IPS-NIHi11 (cell line): ENCODE data around the gene CNTNAP5.

ENCODE experiments used
- DNase-seq: peaks from one replicate; pipeline ENCODE4 v3.0.0; 2012; ENCODE audit warnings: mixed read lengths, low spot score

The CNTNAP5 gene

DNA sequence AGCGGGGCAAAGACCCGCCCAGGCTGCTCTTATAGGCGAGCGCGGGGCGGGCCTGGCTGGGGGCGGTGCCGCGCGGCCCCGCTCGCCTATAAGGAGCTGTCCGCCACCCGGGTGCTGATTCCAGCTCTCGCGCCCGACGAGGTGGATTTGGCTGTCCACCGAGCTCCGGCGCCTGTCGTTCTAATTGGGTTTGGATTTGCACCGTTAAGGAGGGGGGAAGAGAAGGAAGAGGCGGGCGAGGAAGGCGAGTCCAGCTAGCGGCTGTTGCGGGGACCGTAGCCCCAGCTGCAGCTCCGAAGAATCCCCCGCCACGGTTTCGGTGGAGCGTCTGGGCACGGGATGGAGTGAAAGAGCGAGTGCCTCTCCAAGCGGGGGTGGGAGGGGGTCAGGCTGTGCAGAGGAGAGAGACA lies at the start of gene CNTNAP5:
TSS of gene CNTNAP5 (plus strand) at position 117 of the 410 bp plus-strand sequence. CDS start 364 bp downstream, outside the sequence.
- DNase-seq = peak; percentile 91

DNA sequence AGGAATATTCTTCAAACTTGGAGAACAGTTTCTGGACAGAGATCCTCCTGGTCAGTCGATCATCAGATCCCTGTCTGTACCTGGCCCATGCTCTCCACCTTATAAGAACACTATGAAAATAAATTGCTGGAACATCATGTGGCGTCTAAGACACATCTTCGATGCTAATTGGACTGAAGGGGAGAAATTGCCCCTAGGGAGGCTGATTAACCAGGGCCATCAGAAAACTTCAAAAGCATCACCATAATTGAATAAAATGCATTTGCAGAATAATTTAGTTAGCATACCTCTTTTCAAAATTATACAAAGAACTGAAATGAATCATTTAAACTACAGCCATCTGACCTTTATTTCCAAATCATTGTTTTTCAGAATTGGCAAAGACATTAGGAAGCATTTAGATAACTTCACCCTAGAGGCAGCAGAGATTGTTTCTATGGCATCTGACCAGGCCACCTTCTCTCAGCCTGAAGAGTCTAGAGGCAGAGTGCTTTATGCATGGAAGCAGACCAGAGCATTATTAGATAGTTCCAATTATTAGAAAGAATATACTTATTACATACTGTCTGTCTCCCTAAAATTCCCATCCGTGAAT lies 48.9 kb upstream of the CNTNAP5 start:
- no peak for DNase-seq

DNA sequence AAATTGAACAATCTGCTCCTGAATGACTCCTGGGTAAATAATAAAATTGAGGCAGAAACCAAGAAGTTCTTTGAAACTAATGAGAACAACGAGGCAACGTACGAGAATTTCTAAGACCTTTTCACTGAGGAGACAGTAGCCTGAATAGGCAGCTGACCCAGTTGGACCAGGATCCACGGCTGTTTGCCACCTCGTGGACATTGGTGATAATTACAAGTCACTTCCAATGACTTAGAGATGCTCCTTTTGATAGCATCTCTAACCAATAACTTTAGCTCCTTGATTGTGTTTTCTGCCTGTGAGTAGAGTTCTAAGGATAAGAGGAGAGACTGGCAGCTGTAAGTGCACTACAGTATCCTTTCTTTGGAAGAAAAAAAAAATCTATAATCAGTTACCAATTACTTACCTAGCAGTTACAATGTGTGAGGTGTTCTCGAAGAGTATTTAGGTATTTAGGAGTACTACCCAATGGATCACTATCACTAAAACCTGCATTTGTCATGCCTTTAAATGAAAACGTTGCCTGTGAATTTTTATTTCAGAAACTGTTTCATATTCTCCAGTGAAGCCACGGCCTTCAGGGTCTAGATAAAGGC lies 31.3 kb upstream of the CNTNAP5 start:
- DNase-seq = peak; percentile 67

DNA sequence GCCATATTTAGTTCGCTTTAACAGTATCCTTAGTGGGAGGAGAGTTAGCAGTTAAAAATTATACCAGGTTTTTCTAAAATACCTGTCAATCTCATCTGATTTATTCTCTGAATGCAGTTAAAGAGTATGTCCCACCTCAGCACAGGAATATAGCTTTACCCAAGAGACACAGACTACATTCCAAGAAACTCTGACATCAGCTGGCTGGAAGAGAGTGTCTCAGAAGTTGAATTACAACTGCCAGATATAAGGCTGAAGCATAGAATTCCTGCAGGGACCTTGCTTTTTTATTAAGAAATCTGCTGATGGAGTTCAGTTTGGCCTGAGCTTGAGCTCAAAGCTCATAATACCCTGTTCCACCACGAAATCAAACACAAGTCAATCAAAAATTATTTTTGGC lies 25.4 kb upstream of the CNTNAP5 start:
- DNase-seq = no peak

DNA sequence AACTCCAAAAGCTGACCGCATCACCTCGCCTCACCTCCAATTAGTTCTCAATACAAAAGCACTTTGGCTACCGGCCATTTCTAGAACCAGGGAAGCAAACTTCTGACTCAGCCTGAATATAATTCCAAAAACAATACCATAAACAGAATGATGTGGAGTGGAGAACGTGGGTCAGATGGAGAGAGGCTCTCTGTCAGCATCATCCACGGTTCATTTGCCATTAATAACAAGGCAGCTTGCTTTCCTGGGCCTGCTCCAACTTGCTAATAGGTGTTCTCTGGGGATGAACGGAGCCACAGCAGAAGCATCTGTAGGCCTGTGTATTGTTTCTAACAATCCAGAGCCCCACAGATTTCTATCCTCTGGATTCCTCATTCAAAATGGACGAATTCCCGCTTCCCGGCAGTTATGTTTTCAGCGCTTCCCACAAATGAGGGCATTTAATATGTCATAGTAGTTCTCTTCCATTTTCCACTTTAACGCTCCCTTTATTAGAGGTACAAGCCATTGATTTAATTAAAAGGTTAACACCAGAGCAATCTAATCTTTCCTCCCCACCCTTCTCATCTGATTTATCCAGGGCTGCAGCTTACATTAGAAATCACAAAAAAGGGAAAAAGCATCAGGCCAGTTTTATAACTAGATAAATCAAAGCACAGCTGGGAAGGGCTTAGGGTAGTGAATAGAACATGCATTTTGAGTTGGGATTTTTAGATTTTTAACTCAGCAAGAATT lies 23.2 kb upstream of the CNTNAP5 start:
- no peak for DNase-seq

DNA sequence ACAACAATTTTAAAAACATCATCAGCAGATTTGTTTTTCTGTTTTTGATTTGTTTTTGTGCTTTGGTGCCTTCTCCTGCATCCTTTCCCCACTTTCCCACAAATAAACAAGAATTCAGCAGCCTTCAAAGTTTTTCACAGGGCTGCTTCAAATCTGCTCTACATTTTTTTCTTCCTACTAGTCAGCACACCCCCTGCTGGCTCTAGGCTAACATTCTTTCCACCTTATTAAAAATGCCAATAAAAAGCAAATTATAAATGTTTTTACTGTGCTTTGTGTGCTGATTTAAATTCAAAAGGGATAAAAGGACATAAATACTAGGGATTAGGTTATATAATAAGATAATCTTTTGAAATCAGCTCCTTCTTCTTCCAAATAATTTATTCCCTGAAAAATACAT lies 6.2 kb upstream of the CNTNAP5 start:
- DNase-seq = no peak

DNA sequence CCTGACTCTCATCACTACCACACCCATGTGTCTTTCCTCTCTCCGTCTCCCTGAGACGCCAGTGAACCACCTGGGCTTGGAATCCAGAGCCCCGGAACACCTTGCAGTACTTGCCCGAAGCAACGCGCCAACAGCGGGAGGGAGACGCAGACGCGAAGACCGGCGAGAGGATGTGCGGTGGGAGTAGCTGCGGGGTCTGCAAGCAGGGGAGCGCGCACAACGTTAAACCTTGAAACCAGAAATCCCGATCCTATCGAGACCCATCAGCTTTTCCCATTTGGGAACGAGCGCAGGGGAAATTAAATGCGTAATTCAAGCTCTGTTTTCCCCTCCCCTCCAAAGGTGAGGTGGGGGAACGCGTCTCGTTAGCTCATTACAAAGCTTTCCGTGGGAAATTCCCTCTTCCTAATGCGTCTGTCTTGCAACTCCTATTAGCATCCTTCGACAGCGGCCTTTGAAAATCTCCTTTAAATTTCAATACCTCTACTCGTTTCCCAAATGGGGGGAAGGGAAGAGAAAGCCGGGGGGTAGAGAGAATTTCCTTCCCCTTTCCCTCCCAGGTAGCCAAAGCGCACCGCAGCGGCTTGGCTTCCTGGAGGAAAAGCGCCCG lies 421 bp upstream of the CNTNAP5 start:
- peak; percentile 19 for DNase-seq

DNA sequence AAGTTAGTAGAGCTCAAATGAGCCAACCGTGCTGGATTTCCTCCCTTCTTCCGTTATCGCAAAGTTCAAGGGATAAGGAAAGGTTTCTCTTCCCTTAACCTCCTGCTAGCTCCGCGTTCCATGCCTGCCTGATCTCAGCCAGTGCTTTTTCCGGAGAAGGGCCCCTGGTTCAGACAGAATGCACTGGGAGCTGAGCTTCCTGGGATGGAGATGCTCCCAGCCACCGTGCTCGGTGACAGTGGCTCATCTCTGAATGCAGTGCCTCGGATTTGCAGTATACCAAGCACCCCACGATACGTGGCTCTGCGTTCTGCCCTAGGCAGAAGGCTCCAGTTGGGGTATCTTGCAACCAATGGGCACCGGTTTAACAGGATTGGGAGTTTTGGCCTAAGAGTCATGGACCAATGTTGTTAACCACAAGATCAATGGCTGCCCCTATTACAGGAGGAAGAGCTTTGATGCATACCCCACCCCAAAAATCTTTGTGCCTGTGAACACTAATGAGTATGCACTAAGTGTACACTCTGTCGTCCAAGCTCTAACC lies 876 bp downstream of the CNTNAP5 start:
- DNase-seq = no peak

DNA sequence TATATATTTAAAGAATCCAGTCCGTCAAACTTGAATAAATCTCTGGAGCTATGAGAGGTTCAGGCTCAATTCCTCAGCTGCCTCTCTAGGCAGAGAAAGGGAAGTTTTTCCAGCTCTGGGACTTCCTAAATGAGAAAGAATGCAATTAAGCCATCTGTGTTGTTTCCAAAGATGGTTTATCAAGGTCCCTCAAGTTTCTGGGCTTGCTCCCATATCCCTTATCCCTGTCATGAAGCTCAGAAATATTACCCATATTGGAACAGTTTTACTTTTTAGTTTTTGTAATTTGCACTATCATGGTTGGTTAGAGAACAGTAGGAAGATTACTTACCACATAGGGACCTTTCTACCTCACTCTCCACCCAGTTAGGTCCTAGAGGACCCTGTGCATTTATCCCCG lies 1.4 kb downstream of the CNTNAP5 start:
- DNase-seq = no peak

DNA sequence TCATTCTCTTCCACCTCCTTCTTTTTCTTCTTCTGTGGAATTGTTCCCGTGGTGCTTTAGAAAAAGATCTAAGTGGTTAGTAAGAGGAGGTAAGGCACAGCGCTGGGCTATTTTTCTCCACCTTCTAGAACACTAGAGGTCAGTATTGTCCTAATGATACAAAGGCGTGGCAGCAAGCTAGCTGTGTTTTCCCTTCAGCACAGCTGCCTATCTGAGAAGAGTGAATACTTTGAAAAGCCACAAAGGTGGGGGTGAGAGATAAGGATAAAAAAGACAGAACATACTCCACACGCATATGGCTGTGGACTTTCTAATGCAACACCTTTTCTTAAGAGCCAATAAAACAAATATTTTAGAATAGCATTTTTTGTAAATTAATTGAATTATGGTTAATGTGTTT lies 2.1 kb downstream of the CNTNAP5 start:
- peak; percentile 58 for DNase-seq

DNA sequence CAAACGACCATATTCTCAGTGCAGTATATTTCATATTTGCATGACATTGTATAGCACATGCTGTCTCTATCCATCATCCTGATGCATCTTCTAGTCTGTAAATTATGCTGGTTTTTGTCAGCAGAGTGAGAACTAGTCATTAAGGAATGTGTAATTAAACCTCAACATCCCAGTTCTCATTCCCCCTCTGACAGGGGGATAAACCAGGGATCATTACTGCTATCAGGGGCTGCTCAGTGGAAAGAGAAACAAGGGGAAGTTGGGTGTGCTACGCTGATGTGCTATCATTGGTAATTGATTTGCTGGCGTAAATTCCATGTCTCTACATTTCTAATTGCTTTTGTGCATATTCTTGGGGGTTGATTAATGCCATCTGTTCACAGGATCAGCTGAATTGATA lies 7.7 kb downstream of the CNTNAP5 start:
- no peak for DNase-seq

DNA sequence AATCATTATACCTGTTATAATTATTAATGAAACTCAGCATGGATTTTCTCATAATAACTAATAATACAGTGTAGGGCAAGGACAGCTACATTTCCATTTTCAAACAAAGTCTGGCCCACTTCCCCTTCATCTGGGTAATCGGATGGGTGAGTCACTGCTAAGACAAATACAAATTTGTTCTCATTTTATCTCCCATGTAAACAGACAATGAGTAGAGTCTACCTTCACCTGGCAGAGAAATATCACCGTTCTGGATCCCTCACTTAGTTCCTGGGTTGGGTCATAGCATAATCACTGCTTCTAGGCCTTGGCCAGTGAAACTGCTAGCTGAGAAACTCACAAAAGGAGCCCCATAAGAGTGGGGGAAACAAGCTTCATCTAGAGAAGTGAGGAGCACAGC lies 9.2 kb downstream of the CNTNAP5 start:
- DNase-seq = no peak

DNA sequence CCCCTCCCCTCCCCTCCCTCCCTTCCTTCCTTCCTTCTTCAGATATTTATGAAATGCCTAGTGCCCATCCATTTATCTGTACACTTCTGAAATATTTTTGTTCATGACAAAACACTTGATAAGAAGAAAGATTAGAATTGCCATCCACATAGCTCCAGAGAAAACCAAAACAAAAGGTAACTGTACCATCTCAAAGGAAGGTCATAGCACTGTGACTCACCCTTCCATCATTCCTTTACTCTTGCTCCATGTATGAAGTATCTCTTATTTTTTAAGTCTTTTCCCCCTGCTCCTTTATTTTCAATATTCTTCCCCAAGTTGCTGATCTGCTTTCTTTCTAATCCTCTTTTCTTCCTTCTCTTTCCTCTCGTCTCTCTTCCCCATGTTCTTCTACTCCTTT lies 9.9 kb downstream of the CNTNAP5 start:
- DNase-seq = no peak

DNA sequence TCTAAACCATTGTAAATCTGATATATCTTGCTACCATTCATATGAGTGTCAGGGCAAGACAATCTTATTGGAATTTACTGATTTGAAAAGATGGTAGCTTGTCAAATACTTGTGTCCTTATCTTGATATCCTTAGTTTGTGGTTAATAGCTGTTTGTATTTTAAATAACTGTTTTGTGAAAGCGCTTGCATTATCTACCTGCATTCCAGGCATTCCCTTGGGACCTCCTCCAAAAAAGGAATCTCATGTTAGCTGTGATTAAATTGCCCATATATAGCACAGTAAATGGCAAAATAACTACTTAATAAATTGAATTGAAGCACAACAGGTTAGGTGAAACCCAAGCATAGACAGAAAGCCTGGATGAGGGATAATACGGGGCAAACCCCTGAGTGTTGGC lies 13.9 kb downstream of the CNTNAP5 start:
- DNase-seq = no peak

DNA sequence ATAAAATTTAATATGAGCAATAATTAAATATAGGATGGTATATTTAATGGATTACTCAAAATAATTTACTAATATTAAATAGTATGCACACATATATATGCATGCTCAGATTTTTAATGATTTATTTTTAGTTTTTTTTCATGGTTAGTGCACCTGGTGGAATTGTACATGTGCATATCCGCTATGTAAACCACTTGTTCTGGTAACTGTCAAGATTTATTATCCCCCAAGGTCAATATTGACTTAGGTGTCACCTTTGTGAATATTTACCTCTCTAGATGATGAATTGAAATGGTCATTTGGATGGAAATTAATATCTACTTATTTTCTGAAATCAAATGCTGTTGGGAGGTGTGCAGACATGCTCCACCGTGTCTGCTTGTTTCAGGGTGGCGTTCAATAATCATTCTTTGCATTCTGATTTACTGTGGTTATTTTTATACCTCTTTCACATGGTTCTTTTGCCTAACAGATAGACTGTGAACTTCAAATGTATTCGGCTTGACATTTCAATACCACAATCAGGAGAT lies 14.7 kb downstream of the CNTNAP5 start:
- no peak for DNase-seq

DNA sequence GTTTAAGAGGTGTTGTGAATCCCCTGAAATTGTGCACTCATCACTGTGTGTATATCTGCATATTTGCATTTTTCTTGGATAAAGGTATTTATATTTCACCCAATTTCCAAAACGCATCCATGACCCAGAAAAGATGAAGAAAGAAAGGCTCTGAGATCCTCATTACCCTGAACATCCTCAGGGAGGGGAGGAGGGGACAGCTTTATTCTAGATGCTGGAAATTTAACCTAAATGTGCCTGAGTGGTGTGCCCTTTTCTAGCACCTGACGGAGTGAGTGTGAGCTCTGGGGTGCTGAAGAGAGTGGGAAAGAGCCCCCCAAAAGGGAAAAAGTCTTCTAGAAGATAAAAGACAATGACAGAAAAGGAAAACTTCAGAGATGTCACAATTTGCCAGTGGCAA lies 20.8 kb downstream of the CNTNAP5 start:
- DNase-seq = no peak

DNA sequence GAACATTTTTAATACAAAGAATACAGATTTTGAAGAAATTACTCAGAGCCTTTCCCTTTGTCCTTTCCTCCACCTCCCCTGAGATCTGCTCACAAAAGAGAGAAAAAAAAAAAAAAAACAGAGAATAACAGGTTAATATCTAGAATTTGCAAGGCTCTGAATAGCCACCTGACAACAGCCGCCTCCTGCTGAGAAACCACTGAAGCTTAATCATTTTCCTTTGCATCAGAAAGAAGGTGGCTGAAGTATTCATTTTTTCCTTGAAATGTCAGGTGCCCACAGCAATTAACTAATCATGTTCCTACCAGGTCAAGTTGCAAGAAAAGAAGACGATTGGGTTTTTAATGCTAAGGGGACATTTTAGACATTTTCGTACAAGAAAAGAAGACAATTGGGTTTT lies 21.2 kb downstream of the CNTNAP5 start:
- DNase-seq = peak; percentile 38

DNA sequence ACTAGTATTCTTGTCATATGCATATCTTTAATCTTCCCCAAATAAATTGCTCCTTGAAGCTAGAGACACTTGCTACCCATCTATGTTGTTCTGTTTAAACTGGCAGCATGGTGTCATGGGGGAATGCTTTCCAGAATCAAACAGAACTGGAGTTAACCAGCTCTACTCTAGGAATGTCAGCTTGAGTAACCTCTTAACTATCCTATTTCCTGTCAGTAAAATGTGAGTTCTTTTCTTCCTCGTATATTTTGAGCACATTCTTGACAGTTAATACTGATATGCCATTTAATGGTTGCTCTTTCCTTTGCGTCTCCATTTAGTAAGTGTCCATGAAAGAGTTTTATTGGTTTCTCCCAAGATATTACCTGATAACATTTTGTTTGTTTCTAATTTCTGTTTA lies 23.0 kb downstream of the CNTNAP5 start:
- DNase-seq = no peak

DNA sequence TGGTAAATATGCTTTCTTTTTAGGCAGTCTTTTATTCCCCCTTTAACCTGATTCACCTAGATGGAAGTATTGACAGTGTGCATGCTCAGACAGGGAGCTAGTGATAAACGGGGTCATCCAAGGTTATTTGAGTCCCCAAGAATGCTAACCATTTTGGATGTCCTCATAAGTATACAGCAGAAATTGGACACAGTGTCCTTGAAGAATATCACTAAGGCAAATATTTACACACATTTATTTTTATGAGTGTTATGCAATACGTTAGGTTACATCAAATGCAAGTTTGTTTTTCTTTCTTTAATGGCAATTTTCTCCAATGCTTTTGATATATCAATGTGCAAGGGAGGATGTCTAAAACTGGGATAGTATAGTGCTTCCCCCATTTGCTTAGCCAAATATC lies 23.6 kb downstream of the CNTNAP5 start:
- DNase-seq = no peak

DNA sequence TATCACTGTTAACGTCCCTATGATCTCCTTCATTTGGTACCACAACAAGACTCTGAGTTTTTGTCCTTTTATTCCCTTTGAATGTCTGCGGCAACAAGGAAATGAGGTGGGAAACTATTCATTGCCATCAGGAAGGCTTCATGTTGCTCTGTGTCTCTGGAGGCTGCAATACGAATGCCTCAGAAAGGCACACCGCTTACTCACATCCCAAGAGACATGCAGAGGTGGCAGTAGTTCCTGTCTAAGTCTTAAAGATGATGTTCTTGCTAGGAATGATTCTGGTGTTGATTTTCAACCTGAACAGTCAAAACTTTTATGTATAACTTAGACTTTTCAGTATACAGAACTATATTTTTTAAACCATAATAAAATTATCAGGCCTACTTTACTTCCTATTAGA lies 24.0 kb downstream of the CNTNAP5 start:
- DNase-seq = no peak

DNA sequence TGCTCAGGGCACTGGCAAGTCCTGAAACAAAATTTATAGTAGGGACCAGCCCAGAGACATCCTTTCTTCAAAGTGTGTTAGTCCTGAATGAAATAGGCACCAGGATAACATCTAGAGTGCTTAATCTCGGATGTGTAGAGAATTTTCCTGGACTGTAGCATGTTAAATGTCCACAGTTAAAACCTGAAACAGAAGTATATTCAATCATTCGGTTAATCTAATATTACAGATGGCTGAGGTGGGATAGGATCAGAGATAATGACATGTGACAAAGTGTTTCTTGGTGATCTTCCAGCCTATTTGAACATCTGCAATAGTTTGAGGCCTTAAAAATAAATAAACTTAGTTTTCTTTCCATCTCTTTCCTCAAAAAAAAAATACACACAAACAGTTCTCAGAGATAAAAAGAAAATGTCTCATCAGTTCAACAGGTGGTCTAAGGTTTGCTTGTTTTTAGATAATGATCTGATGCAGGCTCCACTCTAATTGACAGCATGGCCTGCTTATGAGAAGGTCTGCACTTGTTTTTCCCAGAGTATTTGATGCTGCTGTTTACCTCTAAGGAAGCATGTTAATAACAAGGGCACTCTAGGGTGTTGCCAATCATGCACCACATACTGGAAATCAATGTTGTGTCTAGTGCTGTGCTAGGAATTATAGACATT lies 25.9 kb downstream of the CNTNAP5 start:
- no peak for DNase-seq

DNA sequence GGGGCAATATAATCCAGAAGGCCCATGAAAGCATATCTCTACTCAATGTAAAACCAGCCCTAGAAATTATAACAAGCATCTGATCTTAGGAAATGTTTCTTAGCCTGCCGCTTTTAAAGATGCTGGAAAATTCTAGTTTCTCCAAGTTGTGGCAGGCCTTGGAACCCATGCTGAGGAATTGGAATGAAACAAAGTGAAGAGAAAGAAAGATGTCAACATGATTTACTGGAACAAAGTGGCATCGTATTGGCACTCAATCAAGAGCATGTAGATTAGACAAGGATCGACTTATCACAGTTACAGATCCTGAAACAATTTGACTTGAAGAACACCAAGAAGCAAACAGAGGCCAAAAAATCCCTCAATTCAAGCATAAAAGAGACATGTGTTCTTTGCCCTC lies 28.7 kb downstream of the CNTNAP5 start:
- no peak for DNase-seq
